NCI-H774 (cell line): Measurements from ENCODE around the gene RUVBL1.

Source experiments
- DNase-seq: peaks from one replicate; lab custom pipeline; 2025; lab: John Stamatoyannopoulos, UW

The RUVBL1 gene

DNA sequence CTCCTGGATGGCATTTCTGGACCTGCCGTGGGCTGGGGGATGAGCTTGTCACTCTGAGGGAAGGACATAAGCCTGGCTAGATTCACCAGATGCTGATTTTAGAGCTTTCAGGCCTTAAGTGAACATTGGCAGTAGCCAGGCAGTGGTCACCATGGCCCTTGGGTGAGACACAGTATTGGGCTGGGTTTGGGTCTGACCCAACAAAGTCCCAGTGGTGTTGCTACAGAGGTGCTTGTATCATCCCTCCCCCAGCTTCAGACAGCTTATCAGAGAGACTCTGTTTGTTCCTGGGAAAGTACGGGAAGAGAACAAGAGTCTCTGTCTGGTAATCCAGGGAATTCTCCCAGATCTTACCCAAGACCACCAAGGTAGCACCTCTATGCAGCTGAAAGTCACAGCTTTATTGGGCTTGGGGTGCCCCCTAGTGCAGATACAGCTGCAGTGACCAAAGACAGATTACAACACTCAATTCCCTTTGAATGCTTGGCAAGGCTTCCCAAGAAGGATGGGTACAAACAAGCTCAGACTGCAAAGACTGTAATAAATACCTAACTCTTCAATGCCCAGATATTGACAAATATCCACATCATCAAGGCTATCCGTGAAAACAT lies 9.8 kb upstream of the RUVBL1 start:
- DNase-seq = no peak

DNA sequence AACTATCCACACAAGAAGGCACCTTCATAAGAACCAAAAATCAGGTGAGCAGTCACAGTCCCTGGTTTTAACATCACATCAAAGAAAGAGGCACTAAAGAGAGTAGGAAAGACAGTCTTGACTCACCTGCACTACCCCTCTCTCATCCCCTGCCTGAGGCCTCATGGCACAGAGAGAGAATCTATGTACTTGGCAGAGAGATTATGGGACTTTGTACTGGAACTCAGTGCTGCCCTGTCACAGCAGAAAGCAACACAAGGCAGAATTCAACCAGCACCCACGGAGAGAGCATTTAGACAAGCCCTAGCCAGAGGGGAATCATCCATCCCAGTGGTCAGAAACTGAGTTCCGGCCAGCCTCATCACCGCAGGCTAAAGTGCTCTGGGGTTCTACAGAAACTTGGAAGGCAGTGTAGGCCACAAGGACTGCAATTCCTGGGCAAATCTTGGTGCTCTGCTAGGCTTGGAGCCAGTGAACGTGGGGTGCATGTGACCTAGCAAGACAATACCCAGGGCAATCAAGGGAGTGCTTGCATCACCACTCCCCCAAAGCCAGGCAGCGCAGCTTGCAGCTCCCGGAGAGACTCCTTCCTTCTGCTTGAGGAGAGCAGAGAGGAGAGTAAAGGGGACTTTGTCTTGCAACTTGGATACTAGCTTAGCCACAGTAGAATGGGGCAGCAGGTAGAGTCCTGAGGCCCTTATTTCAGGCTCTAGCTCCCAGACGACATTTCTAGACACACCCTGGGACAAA lies 8.5 kb upstream of the RUVBL1 start:
- no peak for DNase-seq

DNA sequence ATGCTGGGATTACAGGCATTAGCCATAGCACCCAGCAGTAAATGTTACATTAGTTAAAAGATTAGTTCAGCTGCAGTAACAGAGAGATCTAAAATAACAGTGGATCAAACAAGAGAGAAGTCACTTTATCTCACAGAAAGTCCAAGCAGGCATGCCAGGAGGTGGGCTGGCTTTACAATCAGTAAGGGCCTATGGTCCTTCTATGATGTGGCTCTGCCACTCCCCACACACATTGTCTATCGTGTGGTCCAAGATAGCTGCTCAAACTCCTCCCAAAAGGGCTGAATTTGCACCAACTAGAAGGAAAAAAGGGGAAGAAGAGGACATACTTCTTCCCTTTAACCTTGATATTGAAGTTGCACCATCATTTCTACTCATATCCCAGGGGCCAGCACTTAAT lies 4.6 kb upstream of the RUVBL1 start:
- DNase-seq = no peak

DNA sequence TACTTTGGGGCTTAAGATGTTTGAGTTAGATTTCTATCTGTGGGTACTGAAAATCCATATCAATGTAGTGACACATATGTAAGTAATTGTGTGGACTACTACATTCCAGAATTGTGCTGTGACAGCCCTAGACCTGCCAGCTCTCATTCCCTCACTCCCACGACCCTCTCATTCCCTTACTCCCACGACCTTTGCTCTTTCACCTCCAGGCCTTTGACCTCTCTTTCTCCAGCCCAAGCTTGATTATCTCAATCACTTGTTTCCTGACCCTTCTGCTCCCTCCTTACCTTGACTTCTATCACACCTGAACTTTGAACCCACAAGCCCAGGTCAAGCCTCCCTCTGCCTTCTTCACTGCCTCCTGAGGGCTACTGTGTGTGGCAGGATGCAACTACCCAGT lies 3.6 kb upstream of the RUVBL1 start:
- no peak for DNase-seq

DNA sequence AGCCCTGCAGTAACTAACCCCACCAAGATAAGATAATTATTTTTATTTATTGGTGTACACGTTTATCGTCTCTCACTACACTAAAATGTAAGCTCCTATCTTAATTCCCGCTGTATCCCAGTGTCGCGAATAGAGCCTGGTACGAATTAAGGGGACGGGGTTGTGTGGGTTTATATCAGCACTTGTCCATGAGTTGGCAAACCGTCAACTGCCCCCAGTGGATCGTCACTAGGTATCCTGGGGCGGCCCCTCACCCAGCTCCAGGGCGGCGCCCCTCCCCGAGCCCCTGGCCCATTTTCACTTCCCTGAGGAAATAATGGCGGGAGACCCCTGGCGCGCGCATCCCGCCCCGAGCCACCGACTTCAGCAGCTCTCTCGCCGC lies 465 bp downstream of the RUVBL1 start:
- no peak for DNase-seq

DNA sequence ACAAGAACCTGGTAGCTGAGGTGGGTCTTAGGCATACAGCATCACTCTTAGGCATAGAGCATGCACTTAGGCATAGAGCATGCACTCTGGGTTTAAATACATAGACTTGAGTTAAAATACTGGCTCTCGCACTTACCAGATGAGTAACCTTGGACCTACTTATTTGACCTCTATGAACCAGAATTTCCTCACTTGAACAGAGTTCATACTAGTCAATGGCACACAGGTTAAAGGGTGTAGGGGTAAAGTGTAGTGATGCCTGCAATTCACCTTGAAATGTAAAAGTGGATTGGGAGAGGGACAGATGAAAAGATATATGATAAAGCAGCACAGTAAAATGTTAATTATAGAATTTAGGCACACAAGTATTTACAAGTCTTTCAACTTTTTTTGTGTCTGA lies 1.6 kb downstream of the RUVBL1 start:
- no peak for DNase-seq

DNA sequence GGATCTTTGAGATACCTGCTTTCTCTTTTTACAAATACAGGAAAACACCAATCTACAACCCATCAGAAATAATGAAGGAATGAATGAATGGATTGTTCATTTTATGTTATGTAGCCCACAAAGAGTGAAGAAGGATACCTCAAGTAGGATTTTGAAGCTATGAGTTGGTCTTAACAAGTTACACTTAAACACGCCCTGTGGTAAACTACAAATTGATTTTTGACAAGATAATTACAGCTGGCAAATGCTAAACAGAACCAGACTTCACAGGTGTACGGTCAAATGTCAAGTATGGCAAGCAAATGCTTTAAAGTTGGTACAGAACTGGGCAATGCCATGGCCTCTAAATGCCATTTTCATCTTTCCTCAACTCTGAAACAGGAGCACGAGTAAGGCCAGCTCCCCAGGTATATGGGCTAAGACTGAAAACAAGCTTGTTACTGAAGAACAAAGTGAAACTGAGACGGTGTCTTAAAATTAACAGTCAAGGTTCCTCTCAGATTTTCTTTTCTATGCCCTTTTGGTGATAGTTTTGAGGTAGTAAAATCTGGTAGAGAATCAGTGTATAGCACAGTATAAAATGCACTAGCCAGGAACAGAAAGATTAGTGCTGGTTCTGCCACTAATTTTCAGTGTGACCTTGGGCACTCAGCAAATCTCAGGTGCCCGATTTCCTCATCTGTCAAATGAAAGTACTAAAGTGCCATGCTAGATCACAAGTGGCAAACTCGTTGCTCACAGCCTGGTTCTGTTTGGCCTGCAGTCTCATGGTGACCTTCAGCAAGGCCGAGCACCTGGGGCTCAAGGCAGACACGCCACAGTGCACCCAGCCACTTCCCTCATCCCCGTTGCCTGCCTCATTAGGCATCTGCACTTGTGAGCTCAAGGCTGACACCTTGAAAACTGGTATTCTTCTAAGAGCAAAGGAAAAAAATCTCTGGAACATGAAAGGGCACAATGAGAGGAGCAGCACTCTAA lies 9.5 kb downstream of the RUVBL1 start:
- DNase-seq = no peak

DNA sequence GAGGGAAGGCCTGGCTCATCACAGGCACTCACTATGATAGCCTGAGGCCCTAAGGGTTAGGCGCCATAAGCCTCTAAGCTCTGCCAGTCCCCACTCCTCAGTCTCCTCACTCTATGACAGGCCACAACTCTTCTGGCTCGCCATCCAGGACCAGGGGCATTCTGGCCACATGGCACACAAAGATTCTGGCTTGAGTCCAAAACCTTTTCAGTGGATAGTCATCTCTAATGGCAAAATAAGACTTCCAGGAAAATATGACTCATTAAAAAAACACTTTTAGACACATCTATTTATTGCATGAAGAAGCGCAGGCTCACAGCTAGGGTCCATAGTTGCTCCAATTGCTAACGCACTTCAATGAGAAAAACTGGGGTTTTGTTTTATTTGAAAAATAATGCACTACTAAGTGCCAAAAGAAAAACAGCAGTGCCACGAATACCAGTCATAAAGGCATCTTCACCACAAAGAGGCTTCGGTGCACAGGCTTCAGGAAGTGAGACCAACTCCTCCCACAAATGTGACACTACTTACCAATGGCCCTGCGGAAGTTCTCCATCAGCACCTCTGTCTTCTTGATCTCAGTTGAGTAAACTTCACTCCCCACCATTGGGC lies 11.1 kb downstream of the RUVBL1 start:
- no peak for DNase-seq

DNA sequence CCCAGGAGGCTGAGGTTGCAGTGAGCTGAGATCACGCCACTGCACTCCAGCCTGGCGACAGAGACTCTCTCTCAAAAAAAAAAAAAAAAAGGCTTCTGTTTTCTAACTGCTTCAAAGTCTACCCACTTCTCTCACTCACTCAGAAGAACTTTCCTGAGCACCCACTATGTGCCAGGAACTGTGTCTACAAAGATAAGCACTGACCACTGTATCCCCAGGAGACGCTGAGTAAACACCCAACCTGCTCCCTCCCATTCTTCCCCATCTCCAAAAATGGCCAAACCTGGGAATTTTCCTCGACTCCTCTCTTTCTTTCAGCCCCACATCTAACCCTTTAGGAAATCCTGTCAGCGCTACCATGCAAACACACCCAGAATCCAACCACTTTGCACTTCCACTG lies 12.5 kb downstream of the RUVBL1 start:
- no peak for DNase-seq

DNA sequence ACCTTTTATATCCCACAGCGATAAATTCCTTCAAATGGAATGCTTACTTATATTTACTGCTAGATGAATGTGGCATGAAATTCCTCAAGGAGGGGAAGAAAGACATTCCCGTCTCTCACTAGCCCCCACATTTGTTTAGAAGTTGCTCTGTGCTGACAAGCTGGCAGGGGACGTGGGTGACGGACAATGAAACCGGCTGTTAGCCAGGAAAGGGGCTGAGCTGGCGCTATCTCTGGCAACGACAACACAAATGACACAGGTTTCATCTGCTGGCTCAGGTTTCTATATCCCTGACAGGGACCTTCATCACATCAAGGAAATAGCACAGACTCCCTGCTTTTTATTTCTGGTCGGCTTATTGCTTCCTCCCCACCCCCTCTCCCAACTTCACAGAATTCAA lies 15.8 kb downstream of the RUVBL1 start:
- no peak for DNase-seq

DNA sequence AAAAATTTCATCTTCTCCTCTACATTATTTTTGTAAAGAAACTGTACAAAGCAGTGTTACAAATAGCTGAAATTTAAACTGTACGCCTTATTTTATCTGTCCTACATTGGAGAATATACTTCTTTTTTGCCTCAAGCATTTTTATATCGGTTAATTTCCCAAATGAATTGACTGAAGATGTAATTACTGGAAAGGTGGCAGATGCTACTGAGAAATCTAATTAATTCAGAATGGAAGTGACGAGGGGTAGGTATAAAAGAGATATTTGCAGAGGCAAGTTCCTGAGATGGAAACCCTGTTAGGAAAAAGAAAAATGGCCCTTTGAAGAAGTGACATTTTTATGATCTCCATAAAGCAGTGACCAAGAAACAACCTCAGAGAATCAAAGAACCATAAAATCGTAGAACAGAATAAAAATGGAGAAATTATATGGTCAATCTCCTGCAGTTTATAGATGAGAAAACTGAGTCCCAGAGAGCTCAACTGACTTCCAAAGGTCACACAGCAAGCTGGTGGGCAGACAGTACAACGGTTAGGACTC lies 20.4 kb downstream of the RUVBL1 start:
- DNase-seq = no peak

DNA sequence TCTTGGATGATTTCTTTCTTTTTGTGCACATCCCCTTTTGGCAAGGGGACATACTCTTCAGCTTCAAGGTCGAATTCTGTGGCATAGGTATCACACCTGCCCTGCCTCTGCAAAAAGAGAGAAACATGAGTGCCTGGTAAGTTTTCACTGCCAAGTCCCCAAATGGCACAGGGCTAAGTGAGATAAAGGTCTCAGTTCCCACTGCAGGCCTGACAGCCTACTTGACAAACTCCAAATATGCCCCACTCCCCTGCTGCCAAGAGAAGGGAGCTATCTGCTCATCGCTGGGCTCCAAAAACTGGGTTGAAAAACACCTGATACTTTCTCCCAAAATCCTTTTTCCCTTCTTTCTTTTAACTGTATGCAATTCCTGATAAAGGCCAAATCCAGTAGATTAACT lies 23.0 kb downstream of the RUVBL1 start:
- no peak for DNase-seq

DNA sequence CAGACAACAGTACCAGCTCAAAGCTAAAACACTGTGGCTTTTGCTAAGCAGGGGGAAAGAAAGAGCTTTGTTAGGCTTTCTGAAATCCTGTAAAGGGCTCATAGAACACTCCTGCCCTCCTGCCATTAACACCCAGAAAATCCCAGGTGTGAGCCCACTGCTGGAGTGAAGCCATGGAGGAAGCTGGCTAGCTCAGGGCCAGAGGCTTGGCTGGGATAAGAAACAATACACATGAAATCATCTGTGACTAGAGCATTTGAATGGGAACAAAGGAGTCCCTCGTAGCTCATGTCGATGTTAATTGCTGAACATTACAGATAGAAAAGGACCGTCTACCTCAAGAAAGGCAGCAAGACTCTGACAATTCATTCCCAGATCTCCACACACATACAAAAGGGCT lies 23.5 kb downstream of the RUVBL1 start:
- no peak for DNase-seq

DNA sequence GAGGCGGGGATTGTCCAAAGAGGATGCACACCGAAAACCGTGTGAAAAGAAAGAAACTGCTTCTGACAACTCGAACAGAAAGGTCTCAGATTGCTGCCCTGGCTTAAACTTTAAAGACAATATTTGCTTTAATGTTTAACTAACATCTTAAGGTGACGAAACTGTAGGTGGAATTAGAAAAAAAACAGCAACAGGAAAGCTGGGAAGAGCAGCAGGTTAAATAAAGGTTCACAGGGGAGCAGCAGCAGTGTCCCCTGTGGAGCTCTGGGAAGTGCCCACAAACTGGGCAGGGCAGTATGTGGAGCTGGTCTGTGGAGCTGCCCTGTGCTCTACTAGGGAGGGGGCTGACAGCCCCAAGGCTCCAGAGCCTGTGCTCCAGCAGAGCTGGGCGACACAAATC lies 25.4 kb downstream of the RUVBL1 start:
- no peak for DNase-seq

DNA sequence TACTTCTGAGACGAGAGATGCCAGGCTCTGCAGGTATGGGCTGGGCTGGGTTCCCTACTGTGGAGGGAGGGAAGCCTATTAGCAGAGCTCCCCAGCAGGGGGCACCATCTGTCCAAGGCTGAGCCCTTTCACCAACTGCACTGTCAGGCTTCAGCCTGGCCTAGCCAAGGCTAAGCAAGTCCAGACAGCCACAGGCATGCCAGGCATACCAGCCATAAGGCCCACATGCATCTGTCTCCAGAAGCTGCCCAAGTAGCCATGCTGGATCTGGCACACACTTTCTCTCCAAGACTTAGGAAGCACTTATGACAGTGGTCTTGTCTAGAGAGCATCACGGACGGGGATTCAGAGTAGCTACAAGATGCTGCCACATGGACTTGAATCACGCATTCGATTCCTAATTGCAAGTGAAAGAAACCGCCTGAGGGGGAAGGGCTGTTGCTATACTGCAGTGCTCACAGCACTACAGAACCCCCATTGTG lies 28.3 kb downstream of the RUVBL1 start:
- DNase-seq = peak; percentile 43

DNA sequence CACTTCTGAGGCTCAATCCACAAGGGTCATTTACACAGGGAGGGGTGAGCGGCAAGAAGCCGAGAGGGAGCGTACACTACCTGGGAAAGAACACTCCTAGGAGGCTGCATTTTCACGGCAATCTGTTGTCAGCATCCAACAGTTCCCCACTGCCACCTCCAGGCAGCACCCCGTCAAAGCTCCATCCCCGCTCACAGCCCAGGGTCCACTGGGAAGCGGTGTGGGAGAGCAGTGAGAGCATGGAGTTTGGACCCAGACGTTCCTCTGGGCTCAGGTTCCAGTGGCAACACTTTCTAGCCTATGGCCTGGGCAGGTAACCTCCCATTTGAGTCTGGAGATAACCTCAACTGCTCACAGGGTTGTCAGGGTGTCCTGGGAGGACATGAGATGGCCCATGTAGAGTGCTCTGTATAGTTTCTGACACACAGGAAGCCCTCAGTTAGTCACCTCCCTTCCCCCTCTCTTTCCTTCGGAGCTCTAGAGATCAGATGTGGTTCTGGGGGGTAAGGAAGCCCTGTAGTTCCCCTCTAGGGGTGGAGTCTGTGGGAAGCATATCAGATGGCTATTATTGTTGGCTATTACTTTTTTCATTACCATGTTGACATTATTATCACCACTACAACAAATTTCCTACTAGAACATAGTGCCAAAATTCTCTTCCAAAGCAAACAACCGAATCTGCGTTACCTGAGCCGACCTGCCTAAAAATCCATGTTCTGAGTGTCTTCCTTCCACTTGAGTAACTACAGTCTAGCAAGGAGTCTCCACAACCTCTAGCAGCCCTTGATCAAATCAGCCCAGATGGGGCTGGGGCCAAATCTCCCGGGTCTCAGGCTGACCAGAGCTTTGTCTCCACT lies 29.1 kb downstream of the RUVBL1 start:
- DNase-seq = no peak

DNA sequence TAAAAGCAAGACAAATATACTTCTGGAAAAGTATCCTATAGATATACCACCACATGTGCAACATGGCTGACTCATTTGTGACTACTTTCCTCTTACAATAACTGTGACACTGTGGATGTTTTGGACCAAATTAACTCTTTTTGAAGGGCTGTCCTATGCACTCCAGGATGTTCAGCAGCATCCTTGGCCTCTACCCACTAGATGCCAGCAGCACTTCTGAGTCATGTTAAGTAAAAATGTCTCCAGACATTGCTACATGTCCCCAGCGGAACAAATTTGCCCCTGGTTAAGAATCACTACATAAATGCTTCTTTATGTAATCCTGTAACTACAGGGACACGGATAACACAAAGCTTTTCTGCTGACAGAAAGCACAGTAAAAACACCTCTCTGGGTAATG lies 32.0 kb downstream of the RUVBL1 start:
- DNase-seq = no peak

DNA sequence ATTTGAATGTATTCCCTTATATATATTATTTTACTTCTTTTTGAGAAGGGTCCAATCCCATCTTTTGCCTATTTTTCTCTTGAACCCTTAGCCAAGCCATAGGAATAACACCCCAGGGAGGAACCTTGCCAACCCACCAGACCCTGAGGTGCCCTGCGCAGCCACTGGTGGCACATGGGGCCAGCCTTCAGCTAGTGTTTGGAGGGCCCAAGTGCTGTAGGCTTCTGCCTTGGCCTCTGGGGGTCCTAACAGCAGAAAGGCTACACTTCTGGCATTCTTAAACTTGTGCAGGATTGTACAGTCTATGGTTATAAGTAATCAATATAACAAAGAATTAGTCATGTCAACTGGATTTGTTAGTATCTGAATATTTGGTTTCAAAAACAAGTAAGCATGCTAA lies 34.5 kb downstream of the RUVBL1 start:
- DNase-seq = no peak

DNA sequence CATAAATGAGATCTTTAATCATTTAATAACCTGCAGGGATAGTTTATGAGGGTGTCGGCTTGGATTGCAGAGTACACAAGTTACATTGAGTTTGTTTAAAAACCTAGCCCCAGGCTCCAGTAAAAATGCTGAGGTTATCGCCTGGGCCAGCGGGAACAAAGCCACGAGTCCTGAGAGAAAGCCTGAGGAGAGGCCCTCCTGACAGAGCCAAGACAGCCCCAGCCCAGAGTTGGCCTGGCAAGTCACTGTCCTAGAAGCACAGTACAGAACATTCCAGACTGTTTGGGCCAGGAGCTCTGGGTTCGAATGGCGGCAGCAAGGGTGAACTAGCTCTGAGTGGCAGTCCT lies 39.0 kb downstream of the RUVBL1 start:
- DNase-seq = no peak

DNA sequence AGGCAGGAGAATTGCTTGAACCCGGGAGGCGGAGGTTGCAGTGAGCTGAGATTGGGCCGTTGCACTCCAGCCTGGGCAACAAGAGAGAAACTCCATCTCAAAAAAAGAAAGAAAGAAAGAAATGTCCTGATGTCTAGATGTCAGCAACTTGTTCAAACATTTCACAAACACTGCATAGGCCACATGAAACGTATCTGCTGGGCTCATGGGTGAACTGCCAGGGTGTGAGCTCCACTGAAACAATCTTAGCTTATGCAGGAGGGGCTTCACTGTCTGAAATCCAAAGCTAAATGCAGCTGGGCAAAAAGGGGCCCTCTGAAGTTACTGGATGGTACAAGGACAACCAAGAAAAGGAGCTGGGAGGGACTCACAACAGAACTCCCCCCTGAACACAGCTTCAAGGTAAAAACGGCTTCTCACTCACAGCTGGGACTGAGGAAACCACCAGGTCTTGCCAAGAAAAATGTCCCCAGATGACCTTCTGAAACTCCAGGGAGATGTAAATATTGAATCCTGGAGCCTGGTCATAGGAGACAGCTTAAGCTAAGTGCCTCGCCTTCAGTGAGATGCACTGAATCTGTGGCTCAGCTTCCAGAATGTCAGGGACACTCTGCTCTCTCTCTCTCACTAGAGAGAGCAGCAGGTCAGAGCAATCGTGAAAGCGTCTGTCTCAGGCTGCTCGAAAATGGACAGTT lies 39.5 kb downstream of the RUVBL1 start:
- no peak for DNase-seq

DNA sequence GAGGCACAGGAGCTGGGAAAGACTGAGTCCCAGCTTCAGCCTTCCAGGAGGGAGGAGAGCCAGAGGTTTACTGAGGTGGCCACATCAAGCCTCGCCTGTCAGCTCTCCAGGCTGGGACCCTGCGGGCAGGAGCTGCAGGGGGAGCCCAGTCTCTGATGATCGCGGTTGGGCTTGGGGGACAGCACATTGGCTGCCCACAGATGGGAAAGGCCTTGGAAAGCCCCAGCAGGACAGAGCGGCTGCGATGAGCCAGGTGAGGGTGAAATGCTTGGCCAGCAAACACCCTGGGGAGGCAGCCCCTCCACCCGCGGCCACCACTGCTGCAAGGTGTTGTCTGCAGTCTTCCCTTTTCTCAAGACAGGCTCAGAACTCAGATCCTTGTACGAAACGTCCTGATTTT lies 40.2 kb downstream of the RUVBL1 start:
- no peak for DNase-seq
